NCI-H2107 treated with DMSO at 0.1 percent for 48 hours (cell line): ENCODE data around the gene CD151.
A peak's percentile ranks its signal among the peaks of the same experiment; 100 is the strongest.

Experiments
- DNase-seq: peaks from one replicate; lab custom pipeline; 2025; ENCODE audit not compliant: unreplicated experiment; lab: John Stamatoyannopoulos, UW

Gene CD151

DNA sequence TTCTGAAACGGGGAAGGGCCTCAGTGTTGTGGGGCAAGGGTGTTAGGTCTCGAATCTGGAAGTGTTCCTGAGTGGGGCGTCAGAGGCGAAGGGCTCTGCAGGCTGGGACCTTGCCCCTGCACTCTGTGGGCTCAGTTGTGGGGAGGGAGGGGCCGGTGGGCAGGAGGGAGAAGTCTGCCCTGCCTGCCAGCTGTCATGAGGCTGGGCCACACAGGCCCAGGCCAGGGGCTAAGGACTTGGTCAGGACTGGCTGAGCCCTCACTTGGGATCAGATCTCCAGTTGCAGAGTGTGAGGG is 4.9 kb upstream of the CD151 start, which contains the start of gene CRACR2B:
CRACR2B (plus strand) TSS at position 23 of the 296 bp plus-strand sequence. CDS start 689 bp downstream, outside the sequence.
- no peak for DNase-seq

DNA sequence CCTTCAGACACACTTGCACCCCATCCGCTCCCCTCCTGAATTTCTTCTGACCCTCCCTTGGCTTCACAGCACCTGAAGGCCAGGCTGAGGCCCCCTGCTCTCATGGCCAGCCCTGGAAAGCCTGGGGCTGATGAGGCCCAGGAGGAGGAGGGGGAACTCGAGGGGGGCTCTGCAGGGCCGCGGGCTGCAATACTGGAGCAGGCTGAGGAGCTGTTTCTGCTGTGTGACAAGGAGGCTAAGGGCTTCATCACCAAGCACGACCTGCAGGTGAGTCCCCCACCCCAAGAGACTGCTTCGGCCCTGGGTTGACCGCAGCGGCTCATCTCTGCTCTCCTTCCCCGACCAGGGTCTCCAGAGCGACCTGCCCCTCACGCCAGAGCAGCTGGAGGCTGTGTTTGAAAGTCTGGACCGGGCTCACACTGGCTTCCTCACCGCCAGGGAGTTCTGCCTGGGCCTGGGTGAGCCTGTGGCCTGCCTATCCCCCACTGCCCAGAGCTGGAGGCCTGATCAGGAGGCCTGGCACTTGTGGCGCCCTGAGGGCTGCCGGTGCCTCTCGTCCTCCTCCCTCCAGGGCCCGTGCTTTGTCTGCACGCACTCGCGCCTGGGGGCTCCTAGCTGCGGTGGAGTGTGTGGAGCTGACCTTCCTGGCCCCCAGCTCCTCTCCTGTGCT is 4.1 kb upstream of the CD151 start:
- DNase-seq: no peak

DNA sequence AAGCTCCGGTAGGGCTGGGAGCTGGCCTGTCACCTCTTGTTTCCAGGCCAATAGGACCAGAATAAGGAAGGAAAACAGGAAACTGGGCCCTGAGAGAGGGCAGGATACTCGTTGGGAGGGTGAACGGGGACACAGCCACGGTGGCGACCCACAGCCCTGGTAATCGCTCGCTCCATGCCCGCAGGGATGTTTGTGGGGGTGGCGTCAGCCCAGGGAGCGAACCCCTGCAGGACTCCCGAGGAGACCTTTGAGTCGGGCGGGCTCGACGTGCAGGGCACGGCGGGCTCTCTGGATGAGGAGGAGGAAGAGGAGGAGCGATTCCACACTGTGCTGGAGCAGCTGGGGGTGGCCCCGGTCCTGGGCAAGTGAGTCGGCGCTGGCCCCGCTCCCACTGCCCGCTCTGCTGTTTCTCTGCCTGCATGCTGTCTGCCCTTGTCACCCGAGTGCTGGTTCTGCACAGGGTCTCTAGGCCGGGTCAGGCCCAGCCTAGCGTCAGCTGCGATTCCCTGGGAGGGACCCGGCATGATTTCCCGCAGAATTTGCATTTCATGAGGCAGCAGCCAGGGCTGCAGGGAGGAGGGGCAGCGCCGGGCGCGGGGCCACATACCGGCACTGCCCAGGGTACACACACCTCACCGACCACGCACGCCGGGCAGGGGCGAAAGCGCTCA is 3.4 kb upstream of the CD151 start:
- no peak for DNase-seq

DNA sequence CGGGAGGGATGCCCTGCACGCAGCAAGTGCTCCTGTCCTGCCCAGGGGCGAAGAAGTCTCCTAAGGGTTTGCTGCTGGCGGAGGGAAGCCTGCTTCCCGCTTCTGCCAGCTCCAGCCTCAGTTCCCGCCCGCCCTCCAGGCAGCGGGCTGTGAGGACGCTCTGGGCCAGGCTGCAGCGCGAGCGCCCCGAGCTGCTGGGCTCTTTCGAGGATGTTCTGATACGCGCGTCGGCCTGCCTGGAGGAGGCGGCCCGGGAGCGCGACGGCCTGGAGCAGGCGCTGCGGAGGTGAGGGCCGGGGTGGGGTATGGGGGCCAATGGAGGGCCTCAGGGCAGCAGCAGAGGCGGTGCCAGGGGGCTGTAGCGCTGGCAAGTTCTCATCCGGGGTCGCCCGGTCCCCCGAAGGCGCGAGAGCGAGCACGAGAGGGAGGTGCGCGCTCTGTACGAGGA is 2.9 kb upstream of the CD151 start:
- DNase-seq: no peak

DNA sequence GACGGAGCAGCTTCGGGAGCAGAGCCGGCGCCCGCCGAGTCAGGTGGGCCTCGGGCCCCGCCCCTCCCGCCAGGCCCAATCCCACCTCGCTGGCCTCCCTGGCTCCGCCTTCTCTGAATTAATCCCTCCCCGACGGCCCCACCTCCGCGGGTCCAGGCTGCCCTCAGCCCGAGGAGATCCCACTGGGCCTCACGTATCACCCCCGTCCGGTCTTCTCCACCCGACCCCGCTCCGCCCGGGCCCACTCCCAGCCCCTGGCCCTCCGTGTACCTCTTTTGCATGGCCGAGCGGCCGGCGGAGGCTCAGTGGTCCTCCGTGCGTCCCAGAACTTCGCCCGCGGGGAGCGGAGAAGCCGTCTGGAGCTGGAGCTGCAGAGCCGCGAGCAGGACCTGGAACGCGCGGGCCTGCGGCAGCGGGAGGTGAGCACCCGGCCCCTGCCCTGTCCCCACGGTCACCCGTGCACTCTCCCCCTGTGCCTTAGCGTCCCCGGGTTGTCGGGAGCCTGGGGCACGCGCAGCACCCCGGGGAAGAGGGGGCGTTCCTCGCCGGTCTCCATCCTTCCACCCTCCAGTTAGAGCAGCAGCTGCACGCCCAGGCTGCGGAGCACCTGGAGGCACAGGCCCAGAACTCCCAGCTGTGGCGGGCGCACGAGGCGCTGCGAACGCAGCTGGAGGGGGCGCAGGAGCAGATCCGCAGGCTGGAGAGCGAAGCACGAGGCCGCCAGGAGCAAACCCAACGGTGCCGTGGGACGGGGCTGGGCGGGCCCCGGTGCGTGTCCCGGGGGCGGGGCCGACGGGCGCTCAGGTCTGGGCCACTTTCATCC is 2.2 kb upstream of the CD151 start:
- peak; percentile 22 for DNase-seq

DNA sequence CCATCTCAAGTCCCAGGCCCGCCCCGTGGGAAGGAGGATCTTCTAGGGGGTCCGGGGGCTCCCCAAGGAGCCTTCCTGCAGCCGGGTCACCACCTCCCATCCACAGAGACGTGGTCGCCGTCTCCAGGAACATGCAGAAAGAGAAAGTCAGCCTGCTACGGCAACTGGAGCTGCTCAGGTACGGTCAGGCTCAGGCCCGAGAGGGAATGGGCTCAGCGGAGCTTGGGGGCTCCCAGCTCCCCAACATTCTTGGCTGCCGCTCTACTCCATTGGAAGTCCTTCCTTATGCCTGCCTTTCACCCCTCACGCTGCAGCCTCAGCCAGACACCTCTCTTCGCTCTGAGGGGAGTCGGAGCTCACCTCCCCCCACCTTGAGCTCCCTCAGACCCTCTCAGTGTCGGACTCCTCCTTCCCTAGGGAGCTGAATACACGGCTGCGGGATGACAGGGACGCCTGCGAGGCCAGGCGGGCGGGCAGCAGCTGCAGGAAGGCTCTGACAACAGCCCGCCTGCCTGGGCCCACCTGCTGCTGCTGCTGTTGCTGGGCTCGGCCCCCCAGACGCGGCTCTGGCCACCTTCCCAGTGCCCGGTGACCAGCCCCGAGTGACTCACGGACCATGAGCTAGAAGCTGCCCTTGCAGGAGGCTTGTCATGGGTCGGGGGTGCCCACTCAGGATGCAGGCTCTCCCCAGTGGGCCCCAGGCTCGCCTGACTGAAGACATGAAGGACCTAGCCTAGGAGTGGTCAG is 1.5 kb upstream of the CD151 start:
- no peak for DNase-seq

DNA sequence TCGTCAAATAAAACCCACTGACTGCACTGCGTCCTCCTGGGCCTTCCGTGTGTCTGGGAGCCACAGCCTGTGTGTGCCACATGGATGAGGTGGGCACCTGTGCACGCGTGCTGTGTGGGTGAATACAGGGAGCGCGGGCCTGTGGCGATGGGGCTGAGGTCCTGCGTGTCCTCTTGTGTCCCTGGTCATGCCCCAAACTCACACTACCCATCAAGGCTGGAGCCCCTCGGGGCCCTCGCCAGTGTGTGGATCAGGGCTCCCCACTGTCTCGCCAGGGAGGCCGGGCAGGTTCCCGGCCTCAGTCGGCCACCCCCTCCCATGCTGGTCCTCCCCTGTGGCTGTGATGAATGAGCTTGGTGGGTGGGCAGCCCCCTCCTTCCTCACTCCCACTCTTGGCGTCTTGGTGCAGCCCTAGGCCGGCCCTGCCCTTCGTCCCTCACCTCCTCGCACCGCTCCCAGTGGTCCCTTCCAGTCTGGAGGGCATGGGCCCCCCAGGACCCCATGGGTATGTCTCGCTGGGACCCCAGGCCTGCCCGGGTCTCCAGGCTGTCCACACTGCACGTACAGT is 707 bp upstream of the CD151 start:
- DNase-seq: no peak

DNA sequence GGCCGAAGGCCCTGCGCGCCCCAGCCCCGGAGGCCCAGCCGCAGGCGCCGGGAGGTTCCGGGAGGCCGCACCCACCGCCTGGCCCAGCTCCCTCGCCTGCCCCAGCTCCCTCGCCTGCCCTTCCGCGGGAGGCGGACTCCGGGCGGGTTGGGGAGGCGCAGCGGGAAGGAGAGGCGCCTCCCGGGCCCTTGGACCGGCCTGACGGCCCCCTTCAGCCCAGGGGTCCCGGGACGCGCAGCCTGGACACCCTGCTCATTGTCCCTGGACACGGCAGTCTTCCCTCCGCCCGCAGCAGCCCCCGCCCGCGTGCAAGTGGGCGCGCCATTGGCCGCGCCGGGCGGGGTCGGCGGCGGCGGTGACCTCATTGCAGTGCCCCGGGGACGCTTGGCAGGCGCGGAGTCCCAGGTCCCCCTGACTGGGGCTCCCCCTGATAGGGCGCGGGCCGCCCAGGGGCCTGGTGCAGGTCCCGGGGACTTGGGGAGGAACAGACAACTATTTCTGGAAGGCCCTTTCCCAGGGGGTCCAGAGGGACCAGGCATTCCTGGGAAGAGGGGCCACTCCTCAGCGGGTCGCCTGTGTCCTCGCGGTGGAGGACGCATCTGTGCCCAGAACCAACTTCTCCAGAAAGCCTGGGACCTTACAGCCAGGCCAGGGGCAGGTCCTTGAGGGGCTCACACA is 501 bp downstream of the CD151 start:
- no peak for DNase-seq

DNA sequence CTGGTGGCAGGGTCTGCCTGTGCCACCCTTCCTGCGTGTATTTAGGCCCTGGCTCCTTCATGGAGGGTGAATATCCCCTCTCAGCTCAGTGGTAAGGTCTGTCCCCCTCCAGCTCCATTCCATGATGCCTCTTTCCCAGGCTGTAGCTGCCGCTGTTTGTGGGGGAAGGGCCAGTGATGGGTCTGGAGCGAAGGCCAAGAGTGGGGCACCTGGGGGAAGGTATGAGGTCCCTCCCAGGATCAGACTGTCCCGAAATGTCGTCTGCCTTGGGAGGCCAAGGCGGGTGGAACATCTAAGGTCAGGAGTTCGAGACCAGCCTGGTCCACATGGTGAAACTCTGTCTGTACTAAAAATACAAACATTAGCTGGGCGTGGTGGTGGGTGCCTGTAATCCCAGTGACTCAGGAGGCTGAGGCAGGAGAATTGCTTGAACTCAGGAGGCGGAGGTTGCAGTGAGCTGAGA is 1.1 kb downstream of the CD151 start:
- no peak for DNase-seq

DNA sequence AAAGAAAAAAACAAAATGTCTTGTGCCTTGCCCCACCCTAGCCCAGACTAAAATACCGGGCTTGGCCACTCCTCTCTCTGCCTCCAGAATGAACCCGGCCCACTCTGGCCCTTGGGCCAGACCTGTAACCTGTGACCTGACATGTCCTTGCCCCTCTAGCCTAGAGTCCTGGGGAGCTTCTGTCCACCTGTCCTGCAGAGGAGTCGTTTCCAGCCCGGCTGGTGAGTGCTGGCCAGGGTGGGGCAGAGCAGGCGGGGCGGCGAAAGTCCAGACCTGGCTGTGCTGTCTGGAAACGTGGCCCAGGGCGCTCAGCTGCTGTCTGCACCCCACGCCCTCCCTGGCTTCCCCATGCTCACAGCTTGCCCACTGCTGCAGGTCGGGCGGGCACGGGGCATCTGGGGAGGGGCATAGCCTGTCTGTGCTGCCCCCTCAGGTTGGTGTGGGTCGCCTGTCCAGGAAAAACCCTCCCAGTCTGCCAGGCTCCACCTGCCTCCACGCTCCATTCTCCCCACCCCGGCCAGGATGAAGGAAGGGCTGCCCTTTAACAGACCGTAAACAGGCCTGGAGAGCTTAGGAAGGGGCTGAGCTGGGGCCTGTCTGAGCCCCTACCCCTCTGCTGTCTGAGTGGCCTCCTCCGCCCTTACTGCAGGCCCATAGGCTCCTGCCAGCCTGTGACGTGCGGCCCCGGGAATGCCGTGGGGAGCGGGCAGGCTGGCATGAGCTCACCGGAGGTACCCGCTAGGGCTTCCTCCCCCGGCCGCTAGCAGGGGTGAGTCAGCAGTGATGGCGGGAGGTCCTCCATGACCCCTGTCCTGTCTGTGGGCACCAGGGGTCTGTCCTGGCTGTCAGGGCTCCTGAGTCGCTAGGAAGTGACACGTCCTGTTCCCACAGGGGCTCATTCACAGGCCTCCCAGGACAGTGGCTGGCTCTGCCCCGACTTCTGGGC is 1.9 kb downstream of the CD151 start:
- DNase-seq: no peak

DNA sequence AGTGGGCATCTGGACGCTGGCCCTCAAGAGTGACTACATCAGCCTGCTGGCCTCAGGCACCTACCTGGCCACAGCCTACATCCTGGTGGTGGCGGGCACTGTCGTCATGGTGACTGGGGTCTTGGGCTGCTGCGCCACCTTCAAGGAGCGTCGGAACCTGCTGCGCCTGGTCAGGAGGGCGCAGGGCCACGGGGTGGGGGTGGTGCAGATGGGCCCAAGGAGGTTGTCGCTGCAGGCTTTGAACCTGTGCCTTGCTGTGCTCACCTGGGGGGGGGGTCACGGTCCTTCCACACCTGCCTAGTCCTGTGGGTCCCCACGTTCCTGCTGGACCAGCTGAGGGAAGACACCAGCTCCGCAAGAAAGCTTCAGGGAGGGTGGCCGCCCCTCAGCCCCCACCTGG is 3.5 kb downstream of the CD151 start:
- no peak for DNase-seq

DNA sequence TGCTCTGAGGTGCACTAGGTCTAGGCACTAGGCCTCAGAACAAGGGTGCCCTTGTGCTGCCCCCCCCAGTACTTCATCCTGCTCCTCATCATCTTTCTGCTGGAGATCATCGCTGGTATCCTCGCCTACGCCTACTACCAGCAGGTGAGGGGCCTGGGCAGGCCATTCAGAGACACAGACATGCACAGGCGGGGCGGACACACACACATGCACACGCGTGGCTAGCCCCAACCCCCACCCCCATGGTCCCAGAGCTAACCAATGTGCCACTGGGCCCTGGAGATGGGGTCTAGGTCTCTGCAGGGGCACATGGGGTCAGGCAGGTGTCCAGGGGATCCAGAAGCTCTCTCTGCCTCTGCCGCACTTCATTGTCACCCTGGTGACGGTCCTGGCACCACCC is 3.9 kb downstream of the CD151 start:
- no peak for DNase-seq

DNA sequence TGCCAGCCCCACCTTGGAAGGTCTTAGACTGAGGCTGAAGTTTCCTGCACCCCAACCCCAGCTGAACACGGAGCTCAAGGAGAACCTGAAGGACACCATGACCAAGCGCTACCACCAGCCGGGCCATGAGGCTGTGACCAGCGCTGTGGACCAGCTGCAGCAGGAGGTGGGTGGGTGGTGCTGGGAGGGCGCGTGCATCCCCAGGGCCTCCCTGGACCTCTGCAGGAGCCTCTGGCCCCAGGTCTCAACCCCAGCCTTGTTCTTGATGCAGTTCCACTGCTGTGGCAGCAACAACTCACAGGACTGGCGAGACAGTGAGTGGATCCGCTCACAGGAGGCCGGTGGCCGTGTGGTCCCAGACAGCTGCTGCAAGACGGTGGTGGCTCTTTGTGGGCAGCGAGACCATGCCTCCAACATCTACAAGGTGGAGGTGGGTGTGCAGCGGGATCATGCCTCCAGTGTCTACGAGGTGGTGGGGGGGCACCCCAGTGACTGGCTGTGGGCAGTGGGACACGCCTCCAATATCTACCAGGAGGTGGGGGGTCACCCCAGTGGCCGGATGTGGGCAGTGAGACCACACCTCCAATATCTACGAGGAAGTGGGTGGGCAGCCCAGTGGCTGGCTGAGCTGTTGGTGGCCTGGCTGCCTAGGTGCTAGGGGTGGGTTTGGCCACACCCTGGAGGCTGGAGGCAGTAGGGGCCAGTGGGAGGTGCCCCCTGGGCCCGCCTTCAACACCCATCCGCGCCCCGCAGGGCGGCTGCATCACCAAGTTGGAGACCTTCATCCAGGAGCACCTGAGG is 4.6 kb downstream of the CD151 start:
- DNase-seq: no peak

DNA sequence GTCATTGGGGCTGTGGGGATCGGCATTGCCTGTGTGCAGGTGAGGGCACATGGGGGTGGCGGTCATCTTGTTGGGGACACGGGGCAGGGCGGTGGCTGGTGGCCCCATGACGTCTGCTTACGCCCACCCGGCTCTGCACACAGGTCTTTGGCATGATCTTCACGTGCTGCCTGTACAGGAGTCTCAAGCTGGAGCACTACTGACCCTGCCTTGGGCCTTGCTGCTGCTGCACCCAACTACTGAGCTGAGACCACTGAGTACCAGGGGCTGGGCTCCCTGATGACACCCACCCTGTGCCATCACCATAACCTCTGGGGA is 5.2 kb downstream of the CD151 start:
- no peak for DNase-seq

DNA sequence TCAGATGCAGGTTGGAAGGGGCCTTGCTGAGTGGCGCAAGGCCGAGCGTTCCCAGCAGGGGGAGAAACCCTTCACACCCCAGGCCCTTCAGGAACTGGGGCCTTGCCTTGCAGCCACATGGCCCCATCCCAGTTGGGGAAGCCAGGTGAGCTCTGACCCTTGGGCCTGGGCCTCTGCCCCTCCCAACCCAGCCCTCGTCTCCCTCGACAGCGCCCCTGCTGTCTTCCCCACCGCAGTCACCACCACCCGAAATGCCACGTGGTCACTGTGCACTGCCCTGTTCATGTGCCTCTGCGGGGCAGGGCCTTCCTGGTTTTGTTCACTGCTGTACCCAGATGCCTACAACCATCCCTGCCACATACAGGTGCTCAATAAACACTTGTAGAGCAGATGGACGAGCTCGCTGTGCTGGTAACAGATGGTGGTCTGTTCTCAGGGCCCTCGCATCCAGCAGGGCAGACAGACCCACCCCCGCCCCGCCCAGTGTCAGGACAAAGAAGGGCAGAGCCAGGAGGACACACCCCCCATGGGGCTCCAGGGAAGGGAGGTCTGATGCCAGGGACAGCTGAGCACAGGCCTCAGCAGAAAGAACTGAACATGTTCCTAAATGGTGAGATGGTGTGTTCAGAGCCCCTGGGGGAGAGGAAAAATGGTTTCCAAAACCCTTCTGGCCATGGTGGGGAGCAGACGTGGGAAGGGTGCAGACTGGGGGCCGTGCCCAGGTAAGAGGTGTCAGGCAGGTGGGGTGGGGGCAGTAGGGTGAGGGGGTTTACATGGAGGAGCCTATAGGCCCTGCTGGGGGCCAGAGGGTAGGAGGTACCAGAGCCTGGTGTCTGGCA is 5.9 kb downstream of the CD151 start:
- no peak for DNase-seq

DNA sequence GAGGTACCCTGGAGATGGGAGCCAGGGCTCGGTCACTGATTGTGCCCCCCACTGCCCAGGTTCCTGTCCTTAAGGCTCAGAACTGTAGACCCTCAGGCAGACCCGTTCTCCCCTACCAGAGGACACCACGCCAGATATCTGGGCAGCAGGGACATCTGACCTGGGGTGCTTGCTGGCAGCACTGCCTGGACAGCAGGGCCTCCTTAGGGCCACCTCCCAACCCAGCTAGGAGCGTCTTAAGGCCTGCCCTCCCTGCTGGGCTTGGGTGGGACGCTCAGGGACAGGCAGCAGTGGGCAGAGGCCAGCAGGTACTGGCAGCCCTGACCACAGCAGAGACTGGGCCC is 6.5 kb downstream of the CD151 start:
- no peak for DNase-seq

DNA sequence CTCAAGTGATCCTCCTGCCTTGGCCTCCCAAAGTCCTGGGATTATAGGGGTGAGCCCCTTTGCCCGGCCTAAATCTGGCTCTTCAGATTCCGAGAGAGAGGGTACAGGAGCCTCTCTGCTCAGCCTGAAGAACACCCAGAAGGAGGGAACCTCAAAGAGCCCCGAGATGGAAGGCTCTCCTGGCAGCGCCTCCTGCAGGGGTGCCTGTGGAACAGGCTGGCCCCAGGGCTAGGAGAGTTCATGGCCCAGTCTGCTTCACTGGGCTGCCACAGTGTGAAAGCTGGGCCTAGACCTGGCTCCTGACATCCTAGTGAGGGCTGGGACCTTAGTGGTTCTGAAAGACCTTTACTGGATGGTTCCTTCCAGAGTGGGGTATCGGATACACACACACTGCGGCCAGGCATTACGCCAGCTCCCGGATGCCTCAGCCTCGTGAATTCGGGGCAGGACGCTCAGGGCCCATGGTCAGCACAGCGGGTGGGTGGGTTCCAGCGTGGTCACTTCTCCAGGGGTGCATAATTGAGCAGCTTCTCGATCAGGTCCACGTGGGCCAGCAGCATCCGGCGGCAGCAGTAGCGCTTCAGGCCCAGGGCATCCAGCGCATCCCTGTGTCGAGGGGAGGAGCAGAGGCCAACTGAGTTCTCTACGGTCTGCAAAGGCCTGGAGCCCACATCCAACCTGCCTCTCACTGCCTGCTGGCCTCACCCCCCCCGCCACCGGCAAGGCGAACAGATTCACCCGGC is 7.3 kb downstream of the CD151 start:
- DNase-seq: no peak
